ENCODE results near the gene UBALD1.

UBALD1 gene

DNA sequence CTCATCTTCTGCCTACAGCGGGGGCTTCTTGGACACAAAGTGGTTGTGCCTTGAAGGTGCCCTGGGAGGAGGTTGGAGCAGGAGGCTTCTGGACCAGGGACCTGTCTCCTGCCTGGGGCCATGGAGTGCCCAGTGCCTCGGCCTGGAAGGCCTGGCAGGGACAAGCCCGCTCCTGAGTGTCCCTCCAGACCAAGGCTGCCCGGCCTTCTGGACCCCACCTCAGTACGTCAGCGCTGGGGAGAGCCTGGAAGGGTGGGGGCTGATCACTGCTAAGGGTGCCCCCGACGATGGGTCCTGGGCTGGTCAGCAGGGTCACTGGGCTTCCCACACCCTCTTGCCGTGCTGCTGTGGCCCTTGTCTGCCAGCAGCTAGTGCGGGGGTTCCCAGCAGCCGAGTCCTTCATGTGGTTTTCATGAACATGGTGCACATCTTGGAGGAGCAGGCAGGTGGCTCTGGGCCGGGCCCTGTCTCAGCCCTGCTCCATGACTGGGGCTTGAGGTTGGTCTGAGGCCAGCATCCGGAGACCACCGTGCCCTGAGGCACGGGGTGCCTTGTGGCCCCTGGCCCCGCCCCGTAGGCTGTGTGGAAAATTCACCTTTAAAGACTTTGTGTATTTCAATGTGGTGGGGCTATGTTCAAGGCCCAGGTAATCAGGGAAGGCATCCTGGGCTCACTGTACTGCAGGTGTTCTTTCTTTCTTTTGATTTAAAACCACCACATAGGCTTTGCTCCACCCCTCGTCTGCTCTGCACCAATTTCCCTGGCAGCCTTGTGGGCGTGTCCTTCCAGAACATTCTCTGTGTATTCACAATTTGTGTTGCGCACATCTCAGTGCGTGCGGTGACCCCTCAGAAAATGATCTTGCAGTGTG lies 32.3 kb upstream of the UBALD1 start:
- DNase-seq (ENCODE audit: low spot score) = no peak

- no peak for DNase-seq (ENCODE audit: low spot score)
Measured at GRCh38 chr16:4641895-4642294, 27.2 kb upstream of the UBALD1 start.

DNA sequence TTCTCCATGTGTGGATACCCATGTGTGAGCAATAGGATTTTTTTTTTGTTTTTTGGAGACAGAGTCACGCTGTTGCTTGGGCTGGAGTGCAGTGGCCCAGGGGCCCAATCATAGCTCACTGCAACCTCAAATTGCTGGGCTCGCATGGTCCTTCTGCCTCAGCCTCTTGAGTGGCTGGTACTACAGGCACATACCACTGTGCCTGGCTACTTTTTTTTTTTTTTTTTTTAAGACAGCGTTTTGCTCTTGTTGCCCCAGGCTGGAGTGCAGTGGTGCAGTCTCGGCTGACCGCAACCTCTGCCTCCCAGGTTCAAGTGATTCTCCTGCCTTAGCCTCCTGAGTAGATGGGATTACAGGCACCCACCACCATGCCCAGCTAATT lies 26.6 kb upstream of the UBALD1 start:
- no peak for DNase-seq (ENCODE audit: low spot score)

DNA sequence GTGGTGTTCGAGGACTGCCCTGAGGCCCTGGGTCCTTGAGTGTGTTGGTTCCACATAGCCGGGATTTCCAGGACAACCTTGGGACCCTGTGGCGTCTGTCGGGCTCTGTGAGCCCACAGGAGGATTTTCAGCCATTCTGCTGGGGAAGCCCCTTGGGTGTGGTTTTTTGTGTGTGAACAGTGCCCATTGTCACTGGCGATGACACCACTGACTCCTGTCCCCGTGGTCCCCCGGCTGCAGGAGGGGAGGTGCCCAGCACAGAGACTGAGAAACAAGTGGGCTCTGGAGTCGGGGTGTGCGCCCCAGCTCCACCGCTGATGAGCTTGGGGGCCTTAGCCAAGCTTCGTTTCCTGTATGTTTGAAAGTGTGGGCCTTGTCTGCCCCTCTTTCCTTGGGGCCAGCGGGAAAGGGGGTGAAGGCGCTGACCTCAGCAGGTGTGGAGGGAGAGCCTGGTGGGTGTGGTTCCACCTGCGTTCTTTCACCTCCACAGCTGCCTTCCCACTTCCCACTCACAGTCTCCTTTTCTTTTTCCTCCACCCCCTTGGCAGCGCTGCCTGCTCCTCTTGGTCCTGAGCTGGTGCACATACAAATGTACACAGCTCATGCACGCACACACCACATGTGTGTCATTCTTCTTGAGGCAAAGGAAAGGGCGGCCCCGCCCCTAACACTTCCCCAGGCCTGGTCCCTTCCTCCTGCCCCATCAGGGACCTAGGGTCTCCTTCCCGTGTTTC lies 26.1 kb upstream of the UBALD1 start:
- DNase-seq (ENCODE audit: low spot score) = no peak

DNA sequence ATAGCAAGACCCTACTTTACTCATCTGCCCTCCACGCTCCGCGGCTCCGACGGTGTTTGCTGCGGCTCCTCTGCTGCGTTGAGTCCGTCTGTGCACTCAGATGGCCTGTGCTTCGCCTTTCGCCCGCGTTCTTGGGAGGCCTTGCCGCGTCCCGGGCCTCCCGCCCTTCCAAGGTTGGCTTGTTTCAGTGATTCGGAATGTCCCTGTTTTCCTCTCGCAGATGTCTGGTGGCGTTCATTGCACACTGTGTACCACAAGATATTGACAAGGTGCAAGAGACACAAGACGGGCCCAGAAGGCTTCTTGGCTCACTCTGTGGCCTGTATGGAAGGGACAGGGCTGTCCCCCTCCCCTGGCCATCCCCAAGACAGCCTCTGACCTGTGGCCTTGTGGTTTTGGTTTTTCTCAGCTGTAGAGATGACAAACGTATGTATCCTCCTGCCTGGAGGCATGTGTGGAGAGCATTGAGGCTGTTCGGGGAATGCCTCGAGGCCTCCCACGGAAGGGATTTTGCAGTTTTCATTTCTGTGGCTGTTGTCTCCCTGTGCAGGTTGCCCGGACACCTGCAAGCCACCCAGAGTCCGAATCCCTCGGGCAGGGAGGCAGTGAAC lies 25.3 kb upstream of the UBALD1 start:
- DNase-seq (ENCODE audit: low spot score) = no peak

GRCh38 chr16:4637501-4638166 lies 22.9 kb upstream of the UBALD1 start:
- DNase-seq (ENCODE audit: low spot score) = no peak

GRCh38 chr16:4636196-4636595 lies 21.5 kb upstream of the UBALD1 start:
- DNase-seq (ENCODE audit: low spot score) = no peak

DNA sequence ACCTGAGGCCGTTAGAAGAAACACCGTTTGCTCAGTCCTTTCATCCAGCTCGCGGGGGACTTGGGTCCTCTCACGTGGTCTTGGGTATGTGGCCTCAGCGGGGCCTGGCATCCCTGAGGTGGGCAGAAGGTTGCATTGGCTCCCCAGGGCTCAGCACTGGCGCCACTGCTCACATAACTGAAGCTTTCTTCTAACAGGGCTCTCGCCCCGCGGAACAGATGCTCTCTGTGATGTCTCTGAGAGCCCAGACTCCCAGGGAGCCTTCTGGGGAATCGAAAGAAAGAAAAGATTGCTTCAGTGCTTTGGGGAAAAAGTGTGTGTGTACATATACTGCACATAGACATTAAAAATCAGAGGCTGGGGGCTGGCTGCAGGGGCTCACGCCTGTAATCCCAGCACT lies 20.1 kb upstream of the UBALD1 start:
- DNase-seq (ENCODE audit: low spot score) = no peak

DNA sequence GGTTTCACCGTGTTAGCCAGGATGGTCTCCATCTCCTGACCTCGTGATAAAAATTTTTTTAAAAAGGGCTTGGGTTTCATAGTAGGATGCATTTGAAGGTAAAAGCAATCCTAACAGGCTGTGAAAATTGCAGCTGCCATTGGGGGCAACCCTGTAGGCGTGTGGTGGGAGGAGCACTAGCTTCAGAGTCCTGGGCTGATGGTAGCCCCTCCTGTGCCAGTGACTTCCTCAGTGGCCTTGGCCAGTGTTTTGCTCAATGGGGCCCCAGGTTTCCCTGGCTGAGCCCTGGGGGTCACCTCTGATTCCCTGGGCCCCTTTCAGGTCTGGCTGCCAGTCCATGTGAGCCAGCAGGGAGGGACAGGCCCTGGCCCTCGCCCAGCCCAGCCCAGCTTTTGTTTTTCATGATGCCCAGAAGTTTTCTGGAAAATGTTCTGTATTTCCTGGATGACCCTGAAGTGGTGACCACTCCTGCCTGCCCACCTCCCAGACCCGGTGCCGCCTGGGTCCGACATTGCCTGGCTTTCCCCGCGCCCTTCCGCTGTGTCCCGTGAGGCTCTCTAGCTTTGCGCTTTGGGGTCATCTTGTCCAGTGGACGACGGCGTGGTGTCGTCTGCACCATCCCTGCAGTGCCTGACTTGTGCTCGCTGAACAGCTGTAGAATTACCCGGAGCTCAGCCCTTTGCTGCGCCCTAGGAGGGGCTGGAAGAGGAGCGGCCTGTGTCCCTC lies 19.4 kb upstream of the UBALD1 start:
- DNase-seq (ENCODE audit: low spot score) = no peak

DNA sequence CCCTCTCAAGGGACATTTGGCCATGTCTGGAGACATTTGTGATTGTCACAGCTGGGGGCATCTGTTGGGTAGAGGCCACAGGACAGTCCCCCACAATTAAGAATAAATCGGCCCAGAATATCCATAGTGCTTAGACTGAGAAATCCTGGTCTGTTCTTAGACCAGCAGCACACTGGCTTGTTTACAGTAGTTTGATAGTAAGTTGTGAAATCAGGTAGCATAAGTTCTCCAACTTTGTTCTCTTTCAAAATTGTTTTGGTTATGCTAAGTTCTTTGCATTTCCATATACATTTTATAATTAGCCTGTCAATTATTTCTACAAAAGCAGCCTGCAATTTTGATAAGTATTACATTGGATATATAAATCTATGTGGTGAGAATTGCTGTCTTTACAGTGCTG lies 16.8 kb upstream of the UBALD1 start:
- DNase-seq (ENCODE audit: low spot score) = no peak

DNA sequence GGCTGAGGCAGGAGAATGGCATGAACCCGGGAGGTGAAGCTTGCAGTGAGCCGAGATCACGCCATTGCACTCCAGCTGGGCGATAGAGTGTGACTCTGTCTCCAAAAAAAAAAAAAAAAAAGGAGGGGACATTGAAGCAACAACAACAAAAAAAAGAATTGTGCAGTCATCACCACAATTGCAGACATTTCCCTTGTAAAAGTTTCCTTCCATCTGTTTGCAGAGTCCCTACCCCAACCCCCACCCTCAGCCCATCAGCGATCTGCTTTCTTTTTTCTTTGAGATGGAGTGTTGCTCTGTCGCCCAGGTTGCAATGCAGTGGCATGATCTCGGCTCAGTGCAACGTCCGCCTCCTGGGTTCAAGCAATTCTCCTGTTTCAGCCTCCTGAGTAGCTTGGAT lies 13.6 kb upstream of the UBALD1 start:
- DNase-seq (ENCODE audit: low spot score) = no peak

GRCh38 chr16:4626396-4626795 lies 11.7 kb upstream of the UBALD1 start:
- DNase-seq (ENCODE audit: low spot score) = no peak

DNA sequence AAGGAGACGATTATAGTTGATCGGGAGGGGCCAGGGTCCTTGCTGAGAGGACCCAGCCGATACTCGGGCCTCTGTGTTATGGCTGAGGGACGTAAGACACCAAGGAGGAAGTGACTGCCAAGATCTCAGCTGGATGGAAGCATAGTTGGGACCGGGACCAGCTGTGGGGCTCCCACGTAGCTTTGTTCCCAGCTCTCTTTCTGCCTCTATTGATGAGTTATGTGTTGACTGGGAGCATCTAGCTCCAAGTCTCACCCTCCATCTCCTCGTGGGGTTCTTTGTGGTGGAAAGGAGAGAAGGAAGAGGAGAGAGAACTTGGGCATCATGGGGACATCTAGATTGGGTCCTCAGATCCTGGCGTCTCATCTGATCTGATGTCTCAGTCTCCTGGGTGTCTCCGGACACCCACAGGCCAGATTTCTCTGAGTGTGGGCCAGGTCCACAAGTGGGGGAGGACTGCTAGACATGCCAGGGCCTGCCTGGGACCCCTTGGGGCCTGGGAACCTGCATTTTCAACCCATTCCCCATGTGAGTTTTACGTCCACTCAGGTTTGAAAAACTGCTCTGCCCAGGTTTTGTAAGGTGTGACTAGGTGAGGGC lies 11.0 kb upstream of the UBALD1 start:
- DNase-seq (ENCODE audit: low spot score) = no peak

GRCh38 chr16:4624827-4625559 lies 10.3 kb upstream of the UBALD1 start:
- DNase-seq (ENCODE audit: low spot score) = no peak

GRCh38 chr16:4624015-4624826 lies 9.5 kb upstream of the UBALD1 start, which contains the start of gene MGRN1:
TSS of gene MGRN1 (plus strand) at chr16:4624826. CDS start at chr16:4624961, 135 bp downstream.
- peak; percentile 92 for DNase-seq (ENCODE audit: low spot score)

DNA sequence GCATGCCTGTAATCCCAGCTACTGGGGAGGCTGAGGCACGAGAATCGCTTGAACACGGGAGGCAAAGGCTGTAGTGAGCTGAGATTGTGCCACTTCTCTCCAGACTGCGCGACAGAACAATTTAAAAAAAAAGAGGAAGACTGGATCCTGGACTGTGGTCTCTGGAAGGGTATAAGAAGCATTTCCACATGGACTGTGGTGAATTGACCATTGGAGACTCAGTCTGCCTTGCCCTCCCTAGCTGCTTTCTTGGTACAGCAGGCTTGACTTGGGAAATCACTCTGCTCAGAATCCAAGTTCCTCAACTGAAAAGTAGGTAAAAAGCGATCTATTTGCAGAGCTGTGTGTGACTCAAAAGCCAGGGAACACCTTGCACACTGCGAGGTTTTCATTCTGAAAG lies 8.9 kb upstream of the UBALD1 start:
- DNase-seq (ENCODE audit: low spot score) = no peak

- no peak for DNase-seq (ENCODE audit: low spot score)
Measured at GRCh38 chr16:4618645-4619418, 4.1 kb upstream of the UBALD1 start.

DNA sequence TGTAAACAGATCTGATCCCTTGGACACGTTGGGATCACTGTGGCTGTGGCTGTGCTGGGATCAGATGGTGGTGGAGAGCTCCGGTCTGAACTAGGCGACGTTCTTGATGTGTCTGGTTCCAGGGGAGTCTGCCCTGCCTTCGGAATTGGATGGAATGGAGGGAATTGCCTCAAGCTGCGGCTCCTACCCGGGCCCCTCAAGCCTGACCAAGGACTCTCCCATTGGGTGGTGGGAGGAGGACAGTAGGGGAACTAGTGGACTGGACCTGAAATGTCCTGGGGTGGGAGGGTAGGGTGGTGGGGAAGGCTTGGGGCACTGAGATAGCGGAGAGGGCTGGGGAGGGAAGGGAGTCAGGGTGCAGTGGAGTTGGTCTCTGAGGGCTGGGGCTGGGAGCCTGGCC lies 3.2 kb upstream of the UBALD1 start:
- DNase-seq (ENCODE audit: low spot score) = no peak

All from HuH-7 (cell line).